Uterus (tissue), 2 donors: ENCODE results near the gene CP.

Source experiments
- CTCF ChIP-seq, 4 experiments: fragments of 200-600 bp in 2 of 4; fragments of 450-650 bp in 2 of 4; sonication (generic) in 2 of 4; IDR thresholded peaks; one replicate each; pipeline ENCODE4 v1.5.1; 2016 to 2019; ENCODE audit warnings: antibody characterized with exemption in 4 of 4, mild to moderate bottlenecking in 2 of 4, moderate library complexity in 1 of 4
- POLR2A ChIP-seq, 2 donors: fragments of 450-650 bp; IDR thresholded peaks; one replicate each; pipeline ENCODE4 v1.6.1; 2016; ENCODE audit warnings: antibody characterized with exemption in 2 of 2, mild to moderate bottlenecking in 1 of 2, moderate library complexity in 1 of 2

DNA sequence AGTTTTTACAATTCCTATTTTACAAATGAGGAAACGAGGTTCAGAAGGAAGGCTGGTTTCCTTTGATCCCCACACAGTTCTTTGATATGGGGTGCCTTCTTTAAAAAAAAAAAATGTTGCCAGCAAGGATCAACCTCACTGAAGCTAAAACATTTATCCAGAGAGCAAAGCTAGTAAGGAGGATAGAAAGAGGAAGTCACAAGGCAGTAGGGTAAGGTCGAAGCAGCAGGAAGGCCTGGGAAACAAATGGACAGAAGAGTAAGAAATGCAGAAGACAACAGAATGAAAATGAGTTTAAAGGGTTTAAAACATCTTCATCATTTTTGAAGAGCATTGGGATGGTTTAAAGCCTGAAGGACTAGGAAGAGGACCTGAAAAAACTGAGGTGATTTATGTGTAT is 30.6 kb upstream of the CP start:
- TF ChIP-seq POLR2A (IDR thresholded peaks at IDR 0.05) (no peak), CTCF (IDR thresholded peaks at IDR 0.05) (no peak)
